Left lung (tissue), 10 donors: ENCODE measurements around the gene CAMSAP1. TPM values are rescaled to one million over a fixed set of nuclear protein-coding genes. Genes with fewer than 3 reads are reported as not detected.

ENCODE experiments used
- ATAC-seq: fragments of 200-7000 bp; cut with Tn5 transposase; one replicate; pipeline ENCODE4 v1.9.1; 2020; ENCODE audit warnings: moderate library complexity
- DNase-seq, 4 donors: peaks; one replicate each; pipeline ENCODE4 v3.0.0-alpha.2; 2013 to 2020
- H3K27ac ChIP-seq, 2 donors: fragments of 200-600 bp; sonication (generic) in 1 of 2; one replicate each; pipeline versions ENCODE4 v1.5.0 to v1.8.0; 2020 to 2021
- H3K27me3 ChIP-seq, 2 donors: fragments of 200-600 bp; sonication (generic) in 1 of 2; one replicate each; pipeline versions ENCODE4 v1.5.0 to v1.8.0; 2020 to 2021
- H3K36me3 ChIP-seq, 2 donors: fragments of 200-600 bp; sonication (generic) in 1 of 2; one replicate each; pipeline versions ENCODE4 v1.5.0 to v1.8.0; 2020 to 2021
- H3K4me1 ChIP-seq, 2 donors: fragments of 200-600 bp; one replicate each; pipeline ENCODE4 v1.8.0; 2021
- H3K4me3 ChIP-seq, 2 donors: fragments of 200-600 bp; sonication (generic) in 1 of 2; one replicate each; pipeline versions ENCODE4 v1.5.0 to v1.8.0; 2020 to 2021; ENCODE audit warnings: mild to moderate bottlenecking in 1 of 2
- H3K9me3 ChIP-seq, 2 donors: fragments of 200-600 bp; sonication (generic) in 1 of 2; one replicate each; pipeline versions ENCODE4 v1.5.0 to v1.8.0; 2020 to 2021
- CTCF ChIP-seq, 2 donors: fragments of 200-600 bp; sonication (generic) in 1 of 2; IDR thresholded peaks; one replicate each; pipeline versions ENCODE4 v1.5.0 to v1.8.0; 2021; ENCODE audit warnings: antibody characterized with exemption in 2 of 2
- intact Hi-C, 2 donors: fragments of 100-400 bp; cut with DNase I; formaldehyde crosslinking; loops; one replicate each; pipeline versions ENCODE4 v1.11.2 to v1.14.2; 2022
- polyA plus RNA-seq, 6 donors: library from polyadenylated mRNA; unstranded; fragments of 120-200 nt; gene quantifications; one replicate each; pipeline ENCODE4 v1.2.1, GENCODE V29; 2013; ENCODE audit not compliant: insufficient read length in 6 of 6
- total RNA-seq, 2 donors: library from RNA; stranded (reverse); fragmentation: NEBNext Ultra II Directional; extraction: Animal tissue kit (Norgen Biotek cat#: 25700); gene quantifications; one replicate each; pipeline ENCODE4 v1.2.1, GENCODE V29; 2021
- donor health status: DM: no; HTN: yes; CAD: no.
- donor health status: DM: no; HTN: no; CAD: no.

The CAMSAP1 gene
- total and polyA plus RNA-seq, 8 donors = 20.4 to 27.0 (median 24.0) TPM

- ATAC-seq = no peak
- TF ChIP-seq CTCF (IDR thresholded peaks at IDR 0.05) = no peak
- Histone ChIP-seq H3K9me3 (no peaks in the 10 kb centered on the region), H3K27me3 (no peaks in the 10 kb centered on the region), H3K36me3 (peaks cover 0 to 67% of the 10 kb centered on the region in 2 donors), H3K4me3 (no peak overlapping the region), H3K27ac (no peak overlapping the region), H3K4me1 (peaks cover 0 to 15% of the 10 kb centered on the region in 2 donors)
- no peak for DNase-seq
- intact Hi-C loops = no loop called here
Measured at GRCh38 chr9:135930446-135931345, 23.4 kb upstream of the CAMSAP1 start.

GRCh38 chr9:135929656-135930445 is 22.5 kb upstream of the CAMSAP1 start:
- no peak overlapping the region for H3K27ac ChIP-seq
- H3K9me3 ChIP-seq = no peaks in the 10 kb centered on the region
- TF ChIP-seq CTCF (IDR thresholded peaks at IDR 0.05) = no peak
- H3K36me3 ChIP-seq = peaks cover 0 to 59% of the 10 kb centered on the region in 2 donors
- peak in 1 of 4 donors; percentile 43 for DNase-seq
- no peak overlapping the region for H3K4me3 ChIP-seq
- intact Hi-C loops = no loop called here
- no peaks in the 10 kb centered on the region for H3K27me3 ChIP-seq
- H3K4me1 ChIP-seq = peaks cover 0 to 15% of the 10 kb centered on the region in 2 donors
- ATAC-seq = no peak

- Histone ChIP-seq H3K4me1 (peaks cover 0 to 15% of the 10 kb centered on the region in 2 donors), H3K27ac (no peak overlapping the region), H3K4me3 (no peak overlapping the region), H3K36me3 (peaks cover 0 to 55% of the 10 kb centered on the region in 2 donors), H3K27me3 (no peaks in the 10 kb centered on the region), H3K9me3 (no peaks in the 10 kb centered on the region)
- TF ChIP-seq CTCF (IDR thresholded peaks at IDR 0.05) = no peak
- intact Hi-C loops = no loop called here
- DNase-seq (peak in 1 of 4 donors; percentile 67), ATAC-seq (no peak)
Measured at GRCh38 chr9:135928731-135929655, 21.6 kb upstream of the CAMSAP1 start.

GRCh38 chr9:135928074-135928730 is 20.9 kb upstream of the CAMSAP1 start:
- Histone ChIP-seq H3K4me1 (peaks cover 0 to 15% of the 10 kb centered on the region in 2 donors), H3K27ac (no peak overlapping the region), H3K27me3 (no peaks in the 10 kb centered on the region), H3K36me3 (peaks cover 0 to 55% of the 10 kb centered on the region in 2 donors), H3K9me3 (no peaks in the 10 kb centered on the region), H3K4me3 (no peak overlapping the region)
- TF ChIP-seq CTCF (IDR thresholded peaks at IDR 0.05) = no peak
- DNase-seq (peak in 1 of 4 donors; percentile 66), ATAC-seq (no peak)
- intact Hi-C loops = no loop called here
